ENCODE measurements around the gene LZTS2. TPM values are rescaled to one million over a fixed set of nuclear protein-coding genes. Genes with fewer than 3 reads are reported as not detected.

LZTS2 gene
- total and polyA plus RNA-seq, 2 experiments from 2014 or later: 27.6 to 88.3 TPM

- H4K20me1 ChIP-seq (replicated peaks; ENCODE audit: insufficient read depth): 0 out of 2 replicates have a peak, but pooled peaks cover 7% of the 10 kb centered on the region
- H3K27ac ChIP-seq (ENCODE audit: low read depth): no peak overlapping the region
- peaks cover 29% of the 10 kb centered on the region for H3K36me3 Mint-ChIP-seq (ENCODE audit: low read depth)
- 0 out of 3 replicates have a peak overlapping the region, but pooled peaks have one; percentile 12 for H3K4me3 Mint-ChIP-seq
- no peak overlapping the region for H3K4me2 ChIP-seq
- TF ChIP-seq POLR2AphosphoS5 (IDR thresholded peaks at IDR 0.05; ENCODE audit: low read depth) (peak; percentile 23; the same call in 1 of the 2 replicates), ZNF114 (CRISPR knock-in tag; IDR thresholded peaks at IDR 0.05) (no peak), JUNB (IDR thresholded peaks at IDR 0.05; ENCODE audit: unreplicated experiment) (no peak)
- peaks cover 20% of the 10 kb centered on the region for H3K4me1 Mint-ChIP-seq
- H3K27me3 ChIP-seq (ENCODE audit: insufficient read depth): no peaks in the 10 kb centered on the region
- no peaks in the 10 kb centered on the region for H3K9me3 Mint-ChIP-seq
- peaks cover 14% of the 10 kb centered on the region for H3K27me3 Mint-ChIP-seq (ENCODE audit: insufficient read depth, low read depth, poor library complexity)
- DNase-seq (ENCODE audit: low spot score) (no peak), ATAC-seq (no peak)
- H2AFZ ChIP-seq: no peak overlapping the region
- H3K36me3 ChIP-seq (ENCODE audit: insufficient read depth): no peaks in the 10 kb centered on the region; the same call in 1 of the 2 replicates
- H3K27ac Mint-ChIP-seq: no peak overlapping the region
- H3K4me3 ChIP-seq: no peak overlapping the region
- H3K79me2 ChIP-seq (replicated peaks; ENCODE audit: insufficient read depth): no peaks in the 10 kb centered on the region
- peaks cover 10% of the 10 kb centered on the region; the same call in 1 of the 2 replicates for H3K4me1 ChIP-seq (ENCODE audit: insufficient read depth)
- H3K9me2 ChIP-seq (ENCODE audit: insufficient read depth): no peaks in the 10 kb centered on the region
- H3F3A ChIP-seq (replicated peaks; ENCODE audit: low read depth): 0 out of 2 replicates have a peak, but pooled peaks cover 4% of the 10 kb centered on the region
Measured at GRCh38 chr10:101007915-101008822, 8.6 kb downstream of the LZTS2 start.

- Mint-ChIP-seq H3K36me3 (ENCODE audit: low read depth) (peaks cover 22% of the 10 kb centered on the region), H3K9me3 (no peaks in the 10 kb centered on the region), H3K4me1 (peaks cover 24% of the 10 kb centered on the region), H3K27me3 (ENCODE audit: insufficient read depth, low read depth, poor library complexity) (peaks cover 17% of the 10 kb centered on the region), H3K4me3 (no peak overlapping the region), H3K27ac (no peak overlapping the region)
- H2AFZ ChIP-seq: no peak overlapping the region
- H3K4me3 ChIP-seq: no peak overlapping the region
- H3K9me2 ChIP-seq (ENCODE audit: insufficient read depth): no peaks in the 10 kb centered on the region
- ATAC-seq: no peak
- H4K20me1 ChIP-seq (replicated peaks; ENCODE audit: insufficient read depth): 0 out of 2 replicates have a peak, but pooled peaks cover 7% of the 10 kb centered on the region
- H3K79me2 ChIP-seq (replicated peaks; ENCODE audit: insufficient read depth): no peaks in the 10 kb centered on the region
- H3K4me1 ChIP-seq (ENCODE audit: insufficient read depth): peaks cover 11% of the 10 kb centered on the region; the same call in 1 of the 2 replicates
- H3K36me3 ChIP-seq (ENCODE audit: insufficient read depth): no peaks in the 10 kb centered on the region; the same call in 1 of the 2 replicates
- DNase-seq (ENCODE audit: low spot score): no peak
- H3K27ac ChIP-seq (ENCODE audit: low read depth): no peak overlapping the region
- H3K27me3 ChIP-seq (ENCODE audit: insufficient read depth): no peaks in the 10 kb centered on the region
- H3F3A ChIP-seq (replicated peaks; ENCODE audit: low read depth): 0 out of 2 replicates have a peak, but pooled peaks cover 4% of the 10 kb centered on the region
- H3K4me2 ChIP-seq: no peak overlapping the region
- TF ChIP-seq CREB1 (CRISPR knock-in tag; IDR thresholded peaks at IDR 0.05; ENCODE audit: low read depth) (no peak), ZNF462 (CRISPR knock-in tag; IDR thresholded peaks at IDR 0.05) (no peak), ZNF114 (CRISPR knock-in tag; IDR thresholded peaks at IDR 0.05) (no peak), JUNB (IDR thresholded peaks at IDR 0.05; ENCODE audit: unreplicated experiment) (no peak), STAT1 (IDR thresholded peaks at IDR 0.05; ENCODE audit: unreplicated experiment) (no peak), POLR2AphosphoS5 (IDR thresholded peaks at IDR 0.05; ENCODE audit: low read depth) (no peak)
- TF ChIP-seq, protein P1, sequence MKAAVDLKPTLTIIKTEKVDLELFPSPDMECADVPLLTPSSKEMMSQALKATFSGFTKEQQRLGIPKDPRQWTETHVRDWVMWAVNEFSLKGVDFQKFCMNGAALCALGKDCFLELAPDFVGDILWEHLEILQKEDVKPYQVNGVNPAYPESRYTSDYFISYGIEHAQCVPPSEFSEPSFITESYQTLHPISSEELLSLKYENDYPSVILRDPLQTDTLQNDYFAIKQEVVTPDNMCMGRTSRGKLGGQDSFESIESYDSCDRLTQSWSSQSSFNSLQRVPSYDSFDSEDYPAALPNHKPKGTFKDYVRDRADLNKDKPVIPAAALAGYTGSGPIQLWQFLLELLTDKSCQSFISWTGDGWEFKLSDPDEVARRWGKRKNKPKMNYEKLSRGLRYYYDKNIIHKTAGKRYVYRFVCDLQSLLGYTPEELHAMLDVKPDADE (IDR thresholded peaks at IDR 0.05): no peak
- TF ChIP-seq, protein P2, sequence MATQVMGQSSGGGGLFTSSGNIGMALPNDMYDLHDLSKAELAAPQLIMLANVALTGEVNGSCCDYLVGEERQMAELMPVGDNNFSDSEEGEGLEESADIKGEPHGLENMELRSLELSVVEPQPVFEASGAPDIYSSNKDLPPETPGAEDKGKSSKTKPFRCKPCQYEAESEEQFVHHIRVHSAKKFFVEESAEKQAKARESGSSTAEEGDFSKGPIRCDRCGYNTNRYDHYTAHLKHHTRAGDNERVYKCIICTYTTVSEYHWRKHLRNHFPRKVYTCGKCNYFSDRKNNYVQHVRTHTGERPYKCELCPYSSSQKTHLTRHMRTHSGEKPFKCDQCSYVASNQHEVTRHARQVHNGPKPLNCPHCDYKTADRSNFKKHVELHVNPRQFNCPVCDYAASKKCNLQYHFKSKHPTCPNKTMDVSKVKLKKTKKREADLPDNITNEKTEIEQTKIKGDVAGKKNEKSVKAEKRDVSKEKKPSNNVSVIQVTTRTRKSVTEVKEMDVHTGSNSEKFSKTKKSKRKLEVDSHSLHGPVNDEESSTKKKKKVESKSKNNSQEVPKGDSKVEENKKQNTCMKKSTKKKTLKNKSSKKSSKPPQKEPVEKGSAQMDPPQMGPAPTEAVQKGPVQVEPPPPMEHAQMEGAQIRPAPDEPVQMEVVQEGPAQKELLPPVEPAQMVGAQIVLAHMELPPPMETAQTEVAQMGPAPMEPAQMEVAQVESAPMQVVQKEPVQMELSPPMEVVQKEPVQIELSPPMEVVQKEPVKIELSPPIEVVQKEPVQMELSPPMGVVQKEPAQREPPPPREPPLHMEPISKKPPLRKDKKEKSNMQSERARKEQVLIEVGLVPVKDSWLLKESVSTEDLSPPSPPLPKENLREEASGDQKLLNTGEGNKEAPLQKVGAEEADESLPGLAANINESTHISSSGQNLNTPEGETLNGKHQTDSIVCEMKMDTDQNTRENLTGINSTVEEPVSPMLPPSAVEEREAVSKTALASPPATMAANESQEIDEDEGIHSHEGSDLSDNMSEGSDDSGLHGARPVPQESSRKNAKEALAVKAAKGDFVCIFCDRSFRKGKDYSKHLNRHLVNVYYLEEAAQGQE (IDR thresholded peaks at IDR 0.05; ENCODE audit: unreplicated experiment): no peak
Measured at GRCh38 chr10:101008823-101009423, 9.3 kb downstream of the LZTS2 start.
